GM19455 (cell line): Measurements from ENCODE around the gene TPTE.
"Not testable (repeated sequence)": the region's sequence is repeated elsewhere in the genome, so short reads cannot be mapped to it uniquely, and the experiment has no call there.

Source experiments
- ATAC-seq: cut with Tn5 transposase; IDR thresholded peaks from one replicate; pipeline ENCODE4 v1.9.1; 2021; ENCODE audit not compliant: unreplicated experiment

TPTE gene

GRCh38 chr21:10521091-10521598, at the start of gene TPTE:
TSS of gene TPTE (plus strand) at chr21:10521583. CDS start at chr21:10538724, 17,141 bp downstream.
- ATAC-seq: no peak

- ATAC-seq: not testable (repeated sequence)
Measured at GRCh38 chr21:10471999-10472398, 49.4 kb upstream of the TPTE start.

GRCh38 chr21:10477794-10478193, 43.6 kb upstream of the TPTE start:
- not testable (repeated sequence) for ATAC-seq

- ATAC-seq: not testable (repeated sequence)
Measured at GRCh38 chr21:10479875-10480274, 41.5 kb upstream of the TPTE start.

GRCh38 chr21:10484864-10485263, 36.5 kb upstream of the TPTE start:
- not testable (repeated sequence) for ATAC-seq

GRCh38 chr21:10490453-10490852, 30.9 kb upstream of the TPTE start:
- not testable (repeated sequence) for ATAC-seq

GRCh38 chr21:10511116-10511515, 10.3 kb upstream of the TPTE start:
- no peak for ATAC-seq

- not testable (repeated sequence) for ATAC-seq
Measured at GRCh38 chr21:10516889-10517288, 4.5 kb upstream of the TPTE start.

GRCh38 chr21:10517904-10518303, 3.5 kb upstream of the TPTE start:
- ATAC-seq: not testable (repeated sequence)

- ATAC-seq: not testable (repeated sequence)
Measured at GRCh38 chr21:10521835-10522500, 585 bp downstream of the TPTE start.

GRCh38 chr21:10539956-10540355, 18.6 kb downstream of the TPTE start:
- no peak for ATAC-seq

- ATAC-seq: not testable (repeated sequence)
Measured at GRCh38 chr21:10544376-10544775, 23.0 kb downstream of the TPTE start.

GRCh38 chr21:10547868-10548267, 26.5 kb downstream of the TPTE start:
- not testable (repeated sequence) for ATAC-seq

- ATAC-seq: not testable (repeated sequence)
Measured at GRCh38 chr21:10548331-10548954, 27.1 kb downstream of the TPTE start.

- ATAC-seq: not testable (repeated sequence)
Measured at GRCh38 chr21:10570803-10571202, 49.4 kb downstream of the TPTE start.

- not testable (repeated sequence) for ATAC-seq
Measured at GRCh38 chr21:10574531-10575310, 53.3 kb downstream of the TPTE start.

- no peak for ATAC-seq
Measured at GRCh38 chr21:10575311-10575667, 53.9 kb downstream of the TPTE start.

GRCh38 chr21:10578910-10579309, 57.5 kb downstream of the TPTE start:
- not testable (repeated sequence) for ATAC-seq

- not testable (repeated sequence) for ATAC-seq
Measured at GRCh38 chr21:10589115-10589514, 67.7 kb downstream of the TPTE start.

GRCh38 chr21:10607074-10607473, 85.7 kb downstream of the TPTE start:
- ATAC-seq: not testable (repeated sequence)

GRCh38 chr21:10614285-10614684, 92.9 kb downstream of the TPTE start:
- not testable (repeated sequence) for ATAC-seq
